HG03457 (cell line): Measurements from ENCODE around the gene AKR1C8.
"Not testable (repeated sequence)": the region's sequence is repeated elsewhere in the genome, so short reads cannot be mapped to it uniquely, and the experiment has no call there.

Experiments used
- ATAC-seq: cut with Tn5 transposase; IDR thresholded peaks from one replicate; pipeline ENCODE4 v1.9.1; 2021; ENCODE audit warnings: moderate number of reproducible peaks; ENCODE audit not compliant: unreplicated experiment

Gene AKR1C8

GRCh38 chr10:5109861-5110260 is 75.1 kb downstream of the AKR1C8 start:
- not testable (repeated sequence) for ATAC-seq

GRCh38 chr10:5108658-5109416 is 76.1 kb downstream of the AKR1C8 start:
- ATAC-seq = no peak

GRCh38 chr10:5107860-5108526 is 77.0 kb downstream of the AKR1C8 start:
- ATAC-seq = no peak

- no peak for ATAC-seq
These were observed 78.4 kb downstream of the AKR1C8 start for GRCh38 chr10:5106553-5106952.

GRCh38 chr10:5105626-5106025 is 79.3 kb downstream of the AKR1C8 start:
- no peak for ATAC-seq
